Neural cell (in vitro differentiated cells): ENCODE measurements around the gene IFIT3. TPM values are rescaled to one million over a fixed set of nuclear protein-coding genes. Genes with fewer than 3 reads are reported as not detected.

Experiments
- H2AFZ ChIP-seq: fragments of 200-600, 300-800 bp; sonication (generic), shearing (Covaris generic); 2 replicates; pipeline ENCODE4 v1.6.0; 2014; ENCODE audit warnings: low read depth, mild to moderate bottlenecking, antibody characterized with exemption, low read length, moderate library complexity
- H3F3A ChIP-seq: fragments of 200-600 bp; shearing (Covaris generic); 2 replicates; pipeline ENCODE4 v1.6.1; 2016; ENCODE audit warnings: mild to moderate bottlenecking, moderate library complexity, mixed read lengths, antibody characterized with exemption, low read length; ENCODE audit not compliant: insufficient read depth, poor library complexity, severe bottlenecking
- H3K27ac ChIP-seq: fragments of 200-600, 300-800 bp; sonication (generic), shearing (Covaris generic); 2 replicates; pipeline ENCODE4 v1.5.1; 2014; ENCODE audit warnings: mild to moderate bottlenecking, low read length, moderate library complexity
- H3K27me3 ChIP-seq: fragments of 300-800, 200-600 bp; sonication (generic), shearing (Covaris generic); 2 replicates; pipeline ENCODE4 v1.6.0; 2014; ENCODE audit warnings: mild to moderate bottlenecking, low read depth, low read length, moderate library complexity; ENCODE audit not compliant: insufficient read depth
- H3K36me3 ChIP-seq: fragments of 300-800, 200-600 bp; sonication (generic), shearing (Covaris generic); 2 replicates; pipeline ENCODE4 v1.5.1; 2014; ENCODE audit warnings: mild to moderate bottlenecking, antibody characterized with exemption, low read length, moderate library complexity; ENCODE audit not compliant: insufficient read depth
- H3K4me2 ChIP-seq: fragments of 300-800, 200-600 bp; sonication (generic), shearing (Covaris generic); 2 replicates; pipeline ENCODE4 v1.6.0; 2014; ENCODE audit warnings: mild to moderate bottlenecking, low read length
- H3K4me3 ChIP-seq: fragments of 300-800, 200-600 bp; sonication (generic), shearing (Covaris generic); 2 replicates; pipeline ENCODE4 v1.5.1; 2014; ENCODE audit warnings: mild to moderate bottlenecking, low read length, moderate library complexity
- H3K79me2 ChIP-seq: fragments of 200-600 bp; shearing (Covaris generic); replicated peaks from 2 replicates; pipeline ENCODE4 v1.6.0; 2014; ENCODE audit warnings: mild to moderate bottlenecking, low read length, moderate library complexity; ENCODE audit not compliant: insufficient read depth
- H3K9ac ChIP-seq: fragments of 300-800, 200-600 bp; sonication (generic), shearing (Covaris generic); 2 replicates; pipeline ENCODE4 v1.6.1; 2016; ENCODE audit warnings: mild to moderate bottlenecking, low read length, mixed read lengths
- H3K9me2 ChIP-seq: fragments of 200-600 bp; shearing (Covaris generic); 2 replicates; pipeline ENCODE4 v1.6.1; 2016; ENCODE audit warnings: mild to moderate bottlenecking, low read length, mixed read lengths; ENCODE audit not compliant: insufficient read depth
- H3K9me3 ChIP-seq: fragments of 200-600, 300-800 bp; sonication (generic), shearing (Covaris generic); 2 replicates; pipeline ENCODE4 v1.6.1; 2016; ENCODE audit warnings: mild to moderate bottlenecking, mixed run types, low read length, moderate library complexity, mixed read lengths
- H4K20me1 ChIP-seq: fragments of 200-600 bp; shearing (Covaris generic); 2 replicates; pipeline ENCODE4 v1.6.1; 2016; ENCODE audit warnings: mild to moderate bottlenecking, mixed run types; ENCODE audit not compliant: insufficient read depth
- EP300 ChIP-seq: fragments of 450-650 bp; conservative IDR thresholded peaks from 2 replicates; pipeline ENCODE4 v1.6.1; 2014; ENCODE audit warnings: antibody characterized with exemption, mild to moderate bottlenecking, moderate library complexity; ENCODE audit not compliant: poor library complexity, severe bottlenecking
- EZH2 ChIP-seq: fragments of 200-600, 300-800 bp; shearing (Covaris generic), sonication (generic); IDR thresholded peaks from 2 replicates; pipeline ENCODE4 v1.6.1; 2014; ENCODE audit warnings: antibody characterized with exemption, low read length, borderline replicate concordance, mild to moderate bottlenecking; ENCODE audit not compliant: insufficient read depth, poor library complexity, severe bottlenecking
- MXI1 ChIP-seq: fragments of 450-650 bp; conservative IDR thresholded peaks from 2 replicates; pipeline ENCODE4 v1.6.1; 2014; ENCODE audit warnings: antibody characterized with exemption, mild to moderate bottlenecking; ENCODE audit not compliant: poor library complexity, severe bottlenecking
- POLR2AphosphoS5 ChIP-seq: IDR thresholded peaks from 2 replicates; pipeline ENCODE4 v1.6.1; 2012
- RAD21 ChIP-seq: fragments of 450-650 bp; conservative IDR thresholded peaks from 2 replicates; pipeline ENCODE4 v1.6.1; 2014; ENCODE audit warnings: antibody characterized with exemption, mild to moderate bottlenecking, moderate library complexity
- SMC3 ChIP-seq: fragments of 450-650 bp; conservative IDR thresholded peaks from 2 replicates; pipeline ENCODE4 v1.6.1; 2014; ENCODE audit warnings: antibody characterized with exemption, mild to moderate bottlenecking, moderate library complexity; ENCODE audit not compliant: poor library complexity
- TAF1 ChIP-seq: IDR thresholded peaks from 2 replicates; pipeline ENCODE4 v1.6.1; 2012; ENCODE audit warnings: low read depth
- polyA plus RNA-seq: library from polyadenylated mRNA; depleted of rRNA; stranded (reverse); fragments of >200 nt; gene quantifications from 2 replicates; pipeline ENCODE4 v1.2.3, GENCODE V29; 2014
- TF ChIP-seq, protein P1 (sequence below): fragments of 450-650 bp; IDR thresholded peaks from 2 replicates; pipeline ENCODE4 v1.5.1; 2014; ENCODE audit warnings: antibody characterized with exemption, mild to moderate bottlenecking, moderate library complexity; ENCODE audit not compliant: poor library complexity, severe bottlenecking
- TF ChIP-seq, protein P2 (sequence below): IDR thresholded peaks from 2 replicates; pipeline ENCODE4 v1.6.1; 2012; ENCODE audit warnings: borderline replicate concordance

The IFIT3 gene
- polyA plus RNA-seq, 1 donor from 2014 or later = 0.24 TPM

DNA sequence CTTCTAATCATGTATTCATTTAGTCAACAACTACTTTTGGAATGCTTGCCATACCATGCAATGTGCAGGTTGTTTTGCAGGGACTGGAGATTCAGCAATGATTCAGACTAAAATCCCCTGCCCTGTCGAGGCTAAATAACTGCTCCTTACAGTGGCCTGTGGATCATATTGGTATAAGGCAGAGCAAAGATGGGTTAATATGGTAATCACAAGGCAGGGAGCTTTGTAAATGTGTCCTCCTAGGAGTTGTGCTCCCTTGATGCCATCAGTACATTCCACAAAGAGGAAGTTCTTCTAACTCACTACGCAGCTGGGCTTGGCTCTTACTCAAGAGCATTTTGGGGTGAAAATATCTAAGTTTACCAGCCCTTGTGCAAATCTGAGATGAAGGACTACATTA, 26.6 kb upstream of the IFIT3 start:
- Histone ChIP-seq H3K9me3 (no peaks in the 10 kb centered on the region), H3K4me3 (no peak overlapping the region), H3K27me3 (no peaks in the 10 kb centered on the region), H3K79me2 (no peaks in the 10 kb centered on the region), H3K9ac (no peak overlapping the region), H3K27ac (no peak overlapping the region), H3K36me3 (no peaks in the 10 kb centered on the region), H3F3A (no peaks in the 10 kb centered on the region), H4K20me1 (no peaks in the 10 kb centered on the region), H2AFZ (no peak overlapping the region), H3K4me2 (no peak overlapping the region), H3K9me2 (no peaks in the 10 kb centered on the region)
- TF ChIP-seq, protein P1, sequence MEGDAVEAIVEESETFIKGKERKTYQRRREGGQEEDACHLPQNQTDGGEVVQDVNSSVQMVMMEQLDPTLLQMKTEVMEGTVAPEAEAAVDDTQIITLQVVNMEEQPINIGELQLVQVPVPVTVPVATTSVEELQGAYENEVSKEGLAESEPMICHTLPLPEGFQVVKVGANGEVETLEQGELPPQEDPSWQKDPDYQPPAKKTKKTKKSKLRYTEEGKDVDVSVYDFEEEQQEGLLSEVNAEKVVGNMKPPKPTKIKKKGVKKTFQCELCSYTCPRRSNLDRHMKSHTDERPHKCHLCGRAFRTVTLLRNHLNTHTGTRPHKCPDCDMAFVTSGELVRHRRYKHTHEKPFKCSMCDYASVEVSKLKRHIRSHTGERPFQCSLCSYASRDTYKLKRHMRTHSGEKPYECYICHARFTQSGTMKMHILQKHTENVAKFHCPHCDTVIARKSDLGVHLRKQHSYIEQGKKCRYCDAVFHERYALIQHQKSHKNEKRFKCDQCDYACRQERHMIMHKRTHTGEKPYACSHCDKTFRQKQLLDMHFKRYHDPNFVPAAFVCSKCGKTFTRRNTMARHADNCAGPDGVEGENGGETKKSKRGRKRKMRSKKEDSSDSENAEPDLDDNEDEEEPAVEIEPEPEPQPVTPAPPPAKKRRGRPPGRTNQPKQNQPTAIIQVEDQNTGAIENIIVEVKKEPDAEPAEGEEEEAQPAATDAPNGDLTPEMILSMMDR = no peak

DNA sequence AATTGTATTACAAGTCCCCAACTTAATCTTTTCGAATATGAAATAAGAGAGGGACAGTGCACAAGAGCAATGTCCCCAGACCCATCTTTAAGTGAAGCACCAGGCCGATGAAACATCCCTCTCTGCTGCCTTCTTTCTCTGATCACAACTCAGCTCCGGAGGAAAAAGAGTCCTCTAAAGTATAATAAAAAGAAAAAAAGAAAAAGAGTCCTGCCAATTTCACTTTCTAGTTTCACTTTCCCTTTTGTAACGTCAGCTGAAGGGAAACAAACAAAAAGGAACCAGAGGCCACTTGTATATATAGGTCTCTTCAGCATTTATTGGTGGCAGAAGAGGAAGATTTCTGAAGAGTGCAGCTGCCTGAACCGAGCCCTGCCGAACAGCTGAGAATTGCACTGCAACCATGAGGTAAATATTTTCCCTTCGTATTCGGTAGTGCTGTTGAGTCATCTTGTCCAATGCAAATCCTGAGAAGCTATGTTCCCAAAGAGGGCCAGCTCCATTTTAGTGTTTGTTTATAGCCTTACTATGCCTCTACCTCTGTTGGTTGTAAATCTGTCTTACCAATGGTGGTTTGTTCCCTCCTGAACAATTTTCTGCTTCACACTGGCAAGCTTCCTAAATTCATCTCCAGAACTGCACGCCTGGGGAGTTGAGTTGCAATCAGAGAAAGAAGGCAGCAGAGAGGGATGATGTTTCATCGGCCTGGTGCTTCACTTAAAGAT, 25.9 kb upstream of the IFIT3 start, which contains the start of gene IFIT2:
IFIT2 (plus strand) TSS at position 326 of the 725 bp plus-strand sequence; CDS start at position 404, 78 bp downstream.
- no peak within 1 kb of the TSS for H3K27ac ChIP-seq
- H3K9ac ChIP-seq = no peak within 1 kb of the TSS
- H3K4me2 ChIP-seq = no peak within 1 kb of the TSS
- no peaks in the 10 kb centered on the region for H3K79me2 ChIP-seq
- no peak for TF ChIP-seq EZH2
- TF ChIP-seq RAD21 = no peak
- TF ChIP-seq EP300 = no peak
- TF ChIP-seq SMC3 = no peak
- TF ChIP-seq TAF1 = no peak
- TF ChIP-seq, protein P2, sequence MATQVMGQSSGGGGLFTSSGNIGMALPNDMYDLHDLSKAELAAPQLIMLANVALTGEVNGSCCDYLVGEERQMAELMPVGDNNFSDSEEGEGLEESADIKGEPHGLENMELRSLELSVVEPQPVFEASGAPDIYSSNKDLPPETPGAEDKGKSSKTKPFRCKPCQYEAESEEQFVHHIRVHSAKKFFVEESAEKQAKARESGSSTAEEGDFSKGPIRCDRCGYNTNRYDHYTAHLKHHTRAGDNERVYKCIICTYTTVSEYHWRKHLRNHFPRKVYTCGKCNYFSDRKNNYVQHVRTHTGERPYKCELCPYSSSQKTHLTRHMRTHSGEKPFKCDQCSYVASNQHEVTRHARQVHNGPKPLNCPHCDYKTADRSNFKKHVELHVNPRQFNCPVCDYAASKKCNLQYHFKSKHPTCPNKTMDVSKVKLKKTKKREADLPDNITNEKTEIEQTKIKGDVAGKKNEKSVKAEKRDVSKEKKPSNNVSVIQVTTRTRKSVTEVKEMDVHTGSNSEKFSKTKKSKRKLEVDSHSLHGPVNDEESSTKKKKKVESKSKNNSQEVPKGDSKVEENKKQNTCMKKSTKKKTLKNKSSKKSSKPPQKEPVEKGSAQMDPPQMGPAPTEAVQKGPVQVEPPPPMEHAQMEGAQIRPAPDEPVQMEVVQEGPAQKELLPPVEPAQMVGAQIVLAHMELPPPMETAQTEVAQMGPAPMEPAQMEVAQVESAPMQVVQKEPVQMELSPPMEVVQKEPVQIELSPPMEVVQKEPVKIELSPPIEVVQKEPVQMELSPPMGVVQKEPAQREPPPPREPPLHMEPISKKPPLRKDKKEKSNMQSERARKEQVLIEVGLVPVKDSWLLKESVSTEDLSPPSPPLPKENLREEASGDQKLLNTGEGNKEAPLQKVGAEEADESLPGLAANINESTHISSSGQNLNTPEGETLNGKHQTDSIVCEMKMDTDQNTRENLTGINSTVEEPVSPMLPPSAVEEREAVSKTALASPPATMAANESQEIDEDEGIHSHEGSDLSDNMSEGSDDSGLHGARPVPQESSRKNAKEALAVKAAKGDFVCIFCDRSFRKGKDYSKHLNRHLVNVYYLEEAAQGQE = no peak
- TF ChIP-seq, protein P1 = no peak
- no peak for TF ChIP-seq POLR2AphosphoS5
- TF ChIP-seq MXI1 = no peak
- no peaks in the 10 kb centered on the region for H4K20me1 ChIP-seq
- H3K27me3 ChIP-seq = no peaks in the 10 kb centered on the region
- no peaks in the 10 kb centered on the region for H3K9me2 ChIP-seq
- H3K9me3 ChIP-seq = no peaks in the 10 kb centered on the region
- H3K4me3 ChIP-seq = no peak within 1 kb of the TSS
- no peaks in the 10 kb centered on the region for H3F3A ChIP-seq
- H2AFZ ChIP-seq = no peak within 1 kb of the TSS
- H3K36me3 ChIP-seq = no peaks in the 10 kb centered on the region
